GM12873 (cell line): ENCODE data around the gene SLC35B2.
A peak's percentile ranks its signal among the peaks of the same experiment; 100 is the strongest.

Experiments used
- CTCF ChIP-seq: IDR thresholded peaks from 2 replicates; pipeline ENCODE4 v1.5.1; 2012; ENCODE audit warnings: low read depth, mild to moderate bottlenecking, moderate library complexity, low read length, control low read depth; ENCODE audit not compliant: insufficient read depth; ENCODE audit errors: missing control alignments

Gene SLC35B2

GRCh38 chr6:44227148-44227793, 30.1 kb downstream of the SLC35B2 start:
- no peak for TF ChIP-seq CTCF

GRCh38 chr6:44226368-44227147, 30.8 kb downstream of the SLC35B2 start:
- no peak for TF ChIP-seq CTCF

- no peak for TF ChIP-seq CTCF
Measured at GRCh38 chr6:44225579-44226325, 31.6 kb downstream of the SLC35B2 start.

GRCh38 chr6:44224965-44225305, 32.4 kb downstream of the SLC35B2 start:
- no peak for TF ChIP-seq CTCF

GRCh38 chr6:44224029-44224964, 33.0 kb downstream of the SLC35B2 start:
- TF ChIP-seq CTCF: peak; percentile 21

- TF ChIP-seq CTCF: peak; percentile 20
Measured at GRCh38 chr6:44223319-44224028, 33.9 kb downstream of the SLC35B2 start, which contains the start of gene SLC29A1. Gene SLC29A1 (plus strand): TSS chr6:44223595. CDS start chr6:44227314, 3,719 bp downstream.
